Osteoblast (primary cell): ENCODE data around the gene MARS1. TPM values are rescaled to one million over a fixed set of nuclear protein-coding genes. Genes with fewer than 3 reads are reported as not detected.
"Not testable (repeated sequence)": the region's sequence is repeated elsewhere in the genome, so short reads cannot be mapped to it uniquely, and the experiment has no call there.

Source experiments
- DNase-seq: peaks from one replicate; pipeline ENCODE4 v3.0.0; 2011; ENCODE audit warnings: low spot score, mixed read lengths; ENCODE audit not compliant: insufficient read length; ENCODE audit errors: missing footprints
- H2AFZ ChIP-seq: 2 replicates; pipeline ENCODE4 v1.6.0; 2011; ENCODE audit warnings: mild to moderate bottlenecking, low read length
- H3K27ac ChIP-seq: 2 replicates; pipeline ENCODE4 v1.5.1; 2011; ENCODE audit warnings: mild to moderate bottlenecking, low read depth, low read length, moderate library complexity
- H3K27me3 ChIP-seq: 2 replicates; pipeline ENCODE4 v1.6.0; 2012; ENCODE audit warnings: mild to moderate bottlenecking, control low read depth, inconsistent platforms, low read length, moderate library complexity; ENCODE audit not compliant: insufficient read depth
- H3K36me3 ChIP-seq: 2 replicates; pipeline ENCODE4 v1.5.1; 2011; ENCODE audit warnings: mild to moderate bottlenecking, low read length, control low read depth, moderate library complexity; ENCODE audit not compliant: insufficient read depth
- H3K4me1 ChIP-seq: 2 replicates; pipeline ENCODE4 v1.5.1; 2011; ENCODE audit warnings: mild to moderate bottlenecking, low read length, control low read depth, moderate library complexity; ENCODE audit not compliant: insufficient read depth
- H3K4me2 ChIP-seq: 2 replicates; pipeline ENCODE4 v1.6.0; 2011; ENCODE audit warnings: mild to moderate bottlenecking, low read length; ENCODE audit not compliant: insufficient read depth
- H3K4me3 ChIP-seq: fragments of 200-600 bp; sonication (generic); 3 replicates; pipeline ENCODE4 v1.5.1; 2012; ENCODE audit warnings: mild to moderate bottlenecking, low read length, inconsistent platforms; ENCODE audit not compliant: insufficient read depth
- H3K79me2 ChIP-seq: 2 replicates; pipeline ENCODE4 v1.6.0; 2012; ENCODE audit warnings: mild to moderate bottlenecking, low read length, control low read depth, inconsistent platforms; ENCODE audit not compliant: insufficient read depth
- H3K9me3 ChIP-seq: 2 replicates; pipeline ENCODE4 v1.5.1; 2011; ENCODE audit warnings: low read depth, low read length, control low read depth
- H4K20me1 ChIP-seq: 2 replicates; pipeline ENCODE4 v1.6.0; 2012; ENCODE audit warnings: mild to moderate bottlenecking, low read length, control low read depth; ENCODE audit not compliant: insufficient read depth
- total RNA-seq: library from RNA; depleted of rRNA; stranded (reverse); fragments of >200 nt; gene quantifications from 2 replicates; pipeline ENCODE4 v1.2.3, GENCODE V29; 2012
- TF ChIP-seq, protein P1 (sequence below): IDR thresholded peaks from 2 replicates; pipeline ENCODE4 v1.5.1; 2011; ENCODE audit warnings: mild to moderate bottlenecking, low read depth, low read length, moderate library complexity; ENCODE audit errors: extremely low read depth

Gene MARS1
- total RNA-seq, 1 donor: 187 TPM

DNA sequence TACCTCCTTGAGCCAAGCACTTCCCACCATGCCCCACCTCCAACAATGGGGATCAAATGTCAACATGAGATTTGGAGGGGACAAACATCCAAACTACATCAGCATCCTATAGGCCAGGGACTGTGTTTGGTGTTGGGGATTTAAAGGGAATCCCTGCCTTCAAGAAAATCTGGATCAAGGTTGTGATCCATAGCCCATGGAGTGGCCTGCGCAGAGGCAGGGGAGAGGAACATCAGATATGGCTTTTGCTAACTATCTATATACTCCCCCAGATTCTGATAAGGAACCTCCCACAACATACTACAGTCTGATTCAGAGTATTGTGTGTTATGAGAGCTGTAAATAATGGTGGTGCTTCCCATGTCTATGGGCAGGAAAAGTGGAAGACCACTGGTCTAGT lies 67.0 kb downstream of the MARS1 start:
- Histone ChIP-seq H2AFZ (no peak overlapping the region), H3K4me3 (no peak overlapping the region), H3K27ac (no peak overlapping the region), H3K36me3 (no peaks in the 10 kb centered on the region), H3K79me2 (no peaks in the 10 kb centered on the region), H3K4me1 (peaks cover 7% of the 10 kb centered on the region), H3K4me2 (no peak overlapping the region), H3K9me3 (no peaks in the 10 kb centered on the region), H3K27me3 (peaks cover 15% of the 10 kb centered on the region), H4K20me1 (no peaks in the 10 kb centered on the region)
- TF ChIP-seq, protein P1, sequence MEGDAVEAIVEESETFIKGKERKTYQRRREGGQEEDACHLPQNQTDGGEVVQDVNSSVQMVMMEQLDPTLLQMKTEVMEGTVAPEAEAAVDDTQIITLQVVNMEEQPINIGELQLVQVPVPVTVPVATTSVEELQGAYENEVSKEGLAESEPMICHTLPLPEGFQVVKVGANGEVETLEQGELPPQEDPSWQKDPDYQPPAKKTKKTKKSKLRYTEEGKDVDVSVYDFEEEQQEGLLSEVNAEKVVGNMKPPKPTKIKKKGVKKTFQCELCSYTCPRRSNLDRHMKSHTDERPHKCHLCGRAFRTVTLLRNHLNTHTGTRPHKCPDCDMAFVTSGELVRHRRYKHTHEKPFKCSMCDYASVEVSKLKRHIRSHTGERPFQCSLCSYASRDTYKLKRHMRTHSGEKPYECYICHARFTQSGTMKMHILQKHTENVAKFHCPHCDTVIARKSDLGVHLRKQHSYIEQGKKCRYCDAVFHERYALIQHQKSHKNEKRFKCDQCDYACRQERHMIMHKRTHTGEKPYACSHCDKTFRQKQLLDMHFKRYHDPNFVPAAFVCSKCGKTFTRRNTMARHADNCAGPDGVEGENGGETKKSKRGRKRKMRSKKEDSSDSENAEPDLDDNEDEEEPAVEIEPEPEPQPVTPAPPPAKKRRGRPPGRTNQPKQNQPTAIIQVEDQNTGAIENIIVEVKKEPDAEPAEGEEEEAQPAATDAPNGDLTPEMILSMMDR: no peak
- no peak for DNase-seq

DNA sequence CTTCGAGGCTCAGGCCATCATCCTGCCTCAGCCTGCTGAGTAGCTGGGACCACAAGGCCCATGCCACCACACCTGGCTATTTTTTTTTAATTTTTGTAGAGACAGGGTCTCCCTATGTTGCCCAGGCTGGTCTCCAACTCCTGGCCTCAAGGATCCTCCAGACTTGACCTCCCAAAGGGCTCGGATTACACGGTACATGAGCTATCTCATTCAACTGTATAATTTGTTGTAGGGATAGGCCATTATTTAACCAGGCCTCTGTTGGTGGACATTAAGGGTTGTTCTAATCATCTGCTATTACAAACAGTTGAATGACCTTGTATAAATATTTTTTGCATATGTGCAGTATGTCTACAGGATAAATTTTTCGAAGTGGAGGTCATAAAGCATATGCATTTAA lies 71.0 kb downstream of the MARS1 start:
- H2AFZ ChIP-seq: no peak overlapping the region
- H3K36me3 ChIP-seq: no peaks in the 10 kb centered on the region
- no peak overlapping the region for H3K4me3 ChIP-seq
- H3K9me3 ChIP-seq: no peaks in the 10 kb centered on the region
- peaks cover 9% of the 10 kb centered on the region for H3K27me3 ChIP-seq
- H3K79me2 ChIP-seq: no peaks in the 10 kb centered on the region
- no peak overlapping the region for H3K27ac ChIP-seq
- no peak for DNase-seq
- no peak overlapping the region for H3K4me2 ChIP-seq
- no peaks in the 10 kb centered on the region for H3K4me1 ChIP-seq
- TF ChIP-seq, protein P1: no peak
- no peaks in the 10 kb centered on the region for H4K20me1 ChIP-seq

DNA sequence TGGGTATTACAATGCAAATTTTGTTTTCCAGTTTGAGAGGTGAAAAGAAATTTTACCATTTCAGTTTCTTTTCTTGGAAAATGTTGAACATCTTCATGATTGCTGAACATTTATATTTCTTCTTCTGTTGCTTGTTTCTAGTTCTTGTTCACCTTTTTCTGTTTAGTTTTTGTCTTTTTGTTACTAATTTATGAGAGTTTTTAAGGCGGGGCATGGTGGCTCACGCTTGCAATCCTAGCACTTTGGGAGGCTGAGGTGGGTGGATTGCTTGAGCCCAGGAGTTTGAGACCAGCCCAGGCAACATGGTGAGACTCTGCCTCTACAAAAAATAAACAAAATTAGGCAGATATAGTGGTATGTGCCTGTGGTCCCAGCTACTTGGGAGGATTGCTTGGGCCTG lies 72.6 kb downstream of the MARS1 start:
- Histone ChIP-seq H3K4me3 (no peak overlapping the region), H3K4me2 (no peak overlapping the region), H3K36me3 (no peaks in the 10 kb centered on the region), H3K4me1 (no peaks in the 10 kb centered on the region), H2AFZ (no peak overlapping the region), H3K9me3 (no peaks in the 10 kb centered on the region), H4K20me1 (no peaks in the 10 kb centered on the region), H3K27me3 (peaks cover 9% of the 10 kb centered on the region), H3K79me2 (no peaks in the 10 kb centered on the region), H3K27ac (no peak overlapping the region)
- no peak for DNase-seq
- TF ChIP-seq, protein P1: no peak

DNA sequence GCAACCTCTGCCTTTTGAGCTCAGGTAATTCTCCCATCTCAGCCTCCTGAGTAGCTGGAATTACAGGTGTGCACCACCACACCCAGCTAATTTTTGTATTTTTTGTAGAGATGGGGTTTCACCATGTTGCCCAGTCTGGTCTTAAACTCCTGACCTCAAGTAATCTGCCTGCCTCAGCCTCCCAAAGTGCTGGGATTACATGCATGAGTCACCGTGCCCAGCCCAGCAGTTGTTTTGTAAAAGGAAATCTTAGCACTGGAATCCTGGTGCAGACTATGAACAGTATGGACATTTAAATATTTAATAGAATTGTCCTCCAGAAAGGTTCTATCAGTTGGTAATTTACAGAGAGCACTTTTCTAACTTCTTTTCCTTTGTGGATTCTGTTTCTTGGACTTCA lies 73.2 kb downstream of the MARS1 start:
- not testable (repeated sequence) for H3K9me3 ChIP-seq, H3K79me2 ChIP-seq, H3K27ac ChIP-seq, H3K36me3 ChIP-seq, DNase-seq, H3K4me1 ChIP-seq, H4K20me1 ChIP-seq, H3K4me2 ChIP-seq, H2AFZ ChIP-seq, H3K4me3 ChIP-seq, H3K27me3 ChIP-seq
